NCI-H128 (cell line): Measurements from ENCODE around the gene CD82.
"Not testable (repeated sequence)": the region's sequence is repeated elsewhere in the genome, so short reads cannot be mapped to it uniquely, and the experiment has no call there.

Source experiments
- DNase-seq: peaks from one replicate; lab custom pipeline; 2025; ENCODE audit not compliant: unreplicated experiment; lab: John Stamatoyannopoulos, UW

Gene CD82

GRCh38 chr11:44559207-44559939 is 6.1 kb upstream of the CD82 start:
- no peak for DNase-seq

GRCh38 chr11:44559940-44560300 is 5.5 kb upstream of the CD82 start:
- DNase-seq: not testable (repeated sequence)

DNA sequence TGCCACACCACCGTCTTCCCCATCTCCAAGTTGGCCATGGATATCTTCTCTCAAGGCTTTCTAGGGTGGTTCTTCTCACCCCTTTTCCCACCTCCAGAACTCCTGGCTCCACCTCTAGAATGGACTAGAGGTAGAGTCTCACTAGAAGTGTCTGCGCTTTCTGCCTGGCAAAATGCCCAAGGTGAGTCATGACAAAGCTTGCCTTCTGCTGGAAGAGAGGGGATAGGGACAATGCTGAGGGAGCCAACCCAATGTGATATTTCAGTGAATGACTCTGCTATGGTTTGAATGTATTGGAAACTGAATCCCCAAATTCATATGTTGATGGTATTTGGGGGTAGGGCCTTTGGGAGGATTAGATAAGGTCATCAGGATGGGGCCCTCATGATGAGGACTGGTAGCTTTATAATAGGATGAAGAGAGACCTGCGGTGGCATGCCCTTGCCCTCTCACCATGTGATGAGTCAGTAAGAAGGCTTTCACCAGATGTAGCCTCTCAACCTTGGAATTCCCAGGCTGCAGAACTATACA is 4.1 kb upstream of the CD82 start:
- DNase-seq: no peak

DNA sequence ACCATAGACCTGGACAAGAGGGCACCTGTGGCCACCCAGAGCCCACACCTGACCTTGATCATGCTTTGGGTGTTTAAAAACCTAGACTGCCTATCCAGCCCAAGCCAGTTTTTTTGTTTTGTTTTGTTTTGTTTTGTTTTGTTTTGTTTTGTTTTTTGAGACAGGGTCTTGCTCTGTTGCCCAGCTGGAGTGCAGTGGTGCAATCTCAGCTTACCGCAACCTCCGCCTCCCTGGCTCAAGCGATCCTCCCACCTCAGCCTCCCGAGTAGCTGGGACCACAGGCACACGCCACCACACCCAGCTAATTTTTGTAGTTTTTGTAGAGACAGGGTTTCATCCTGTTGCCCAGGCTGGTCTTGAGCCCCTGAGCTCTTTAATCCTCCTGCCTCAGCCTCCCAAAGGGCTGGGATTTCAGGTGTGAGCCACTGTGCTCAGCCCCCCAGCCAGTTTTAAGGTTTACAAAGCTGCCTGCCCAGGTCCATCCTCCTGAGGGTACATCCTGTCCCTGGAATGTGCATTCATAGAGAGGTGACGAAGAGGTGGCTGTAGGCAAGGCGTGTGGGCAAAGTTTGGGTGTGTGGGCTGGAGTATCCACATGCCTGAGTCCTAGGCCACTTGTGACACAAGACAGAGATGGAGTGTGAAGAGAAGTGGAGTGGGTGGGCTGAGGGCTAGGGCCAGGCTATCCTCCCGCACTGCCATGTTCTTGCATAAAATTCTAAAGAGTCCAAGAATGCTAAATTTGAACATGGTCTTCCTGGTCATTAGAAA is 3.3 kb upstream of the CD82 start:
- no peak for DNase-seq

GRCh38 chr11:44562845-44563460 is 2.5 kb upstream of the CD82 start:
- no peak for DNase-seq

GRCh38 chr11:44563711-44564110 is 1.8 kb upstream of the CD82 start:
- DNase-seq: no peak

GRCh38 chr11:44564166-44564565 is 1.3 kb upstream of the CD82 start:
- peak; percentile 46 for DNase-seq

DNA sequence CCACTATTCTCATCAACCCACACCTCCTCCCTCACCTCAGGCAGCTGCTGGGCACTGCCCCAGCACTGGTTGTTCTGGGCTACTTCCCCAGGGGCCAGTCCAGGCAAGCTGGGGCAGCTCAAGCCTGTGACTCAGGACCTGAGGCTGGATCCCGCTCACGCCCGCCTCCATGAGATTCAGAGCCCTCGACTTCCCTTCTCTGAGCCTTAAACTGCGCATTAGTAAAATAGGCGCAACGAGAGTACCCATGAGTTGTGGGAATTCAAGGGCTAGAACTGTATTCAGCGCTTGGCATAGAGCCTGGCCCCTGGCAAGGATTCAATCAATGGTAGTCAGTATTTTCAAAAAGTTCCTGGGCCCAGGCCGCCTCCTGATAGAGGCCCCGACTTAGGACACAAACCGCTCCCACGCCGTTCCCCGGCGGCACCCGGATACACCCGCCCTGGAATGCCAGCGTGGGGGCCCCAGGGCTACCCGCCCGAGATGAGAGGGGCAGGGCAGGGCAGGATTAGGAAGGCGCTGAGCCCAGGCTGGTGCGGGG is 723 bp upstream of the CD82 start:
- DNase-seq: peak; percentile 70

GRCh38 chr11:44565953-44566949 is 788 bp downstream of the CD82 start:
- no peak for DNase-seq

DNA sequence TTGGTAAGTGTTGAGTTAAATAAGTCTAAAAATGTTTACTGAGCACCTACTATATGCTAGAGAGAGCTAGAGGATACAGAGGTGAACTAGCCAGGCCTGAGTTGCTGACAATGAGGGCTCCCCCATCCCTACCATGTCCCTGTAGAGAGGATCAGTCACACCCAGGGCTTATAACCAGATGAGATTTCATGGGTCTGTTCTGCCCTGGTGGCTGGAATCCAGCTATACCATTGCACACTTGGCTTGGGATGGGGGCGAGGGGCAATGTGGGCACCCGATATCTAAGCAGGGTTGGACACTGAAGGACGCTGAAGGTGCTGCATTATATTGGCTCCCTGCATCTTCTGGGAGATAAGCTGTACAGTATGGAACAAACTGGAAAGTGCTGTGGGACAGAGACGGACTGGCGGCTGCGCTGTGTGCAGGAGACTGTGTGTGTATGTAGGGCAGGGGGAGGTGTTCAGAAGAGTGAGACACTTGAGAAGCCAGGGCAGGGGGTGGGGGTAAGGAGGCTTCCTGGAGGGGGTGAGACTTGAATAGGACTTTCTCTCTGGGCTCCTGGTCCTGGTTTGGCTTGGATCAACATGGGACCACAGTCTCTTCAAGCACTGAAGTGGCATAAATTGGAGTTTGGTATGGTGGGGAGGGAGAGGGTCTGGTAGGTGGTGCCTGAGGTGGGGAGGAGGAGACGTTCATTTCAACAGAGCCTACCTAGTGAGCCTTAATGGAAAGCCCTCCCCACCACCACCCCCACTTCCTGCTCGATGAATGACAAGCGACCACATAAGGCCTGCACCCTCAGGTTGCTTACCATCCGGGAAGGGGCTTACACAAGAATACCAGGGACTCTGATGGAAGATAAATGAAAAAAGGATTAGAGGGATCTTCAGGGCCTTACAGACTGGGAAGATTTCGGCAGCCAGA is 1.8 kb downstream of the CD82 start:
- DNase-seq: no peak

DNA sequence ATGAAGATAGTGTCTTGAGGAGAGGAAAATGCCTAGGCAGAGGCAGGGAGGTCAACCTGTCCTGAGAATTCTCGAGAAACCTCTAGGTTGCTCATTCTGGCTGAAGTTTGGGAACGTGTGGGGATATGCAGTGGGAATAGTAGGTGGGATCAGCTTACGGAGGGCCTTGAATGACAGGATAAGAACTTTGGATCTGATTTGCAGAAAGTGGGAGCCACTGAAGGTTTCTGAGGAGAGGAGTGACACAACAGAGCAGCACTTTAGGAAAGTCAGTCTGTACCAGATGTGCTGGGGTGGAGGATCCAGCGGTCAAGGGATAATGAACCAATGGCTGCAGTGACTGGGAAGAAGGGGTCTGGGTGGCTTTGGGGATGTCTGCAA is 2.4 kb downstream of the CD82 start:
- no peak for DNase-seq

DNA sequence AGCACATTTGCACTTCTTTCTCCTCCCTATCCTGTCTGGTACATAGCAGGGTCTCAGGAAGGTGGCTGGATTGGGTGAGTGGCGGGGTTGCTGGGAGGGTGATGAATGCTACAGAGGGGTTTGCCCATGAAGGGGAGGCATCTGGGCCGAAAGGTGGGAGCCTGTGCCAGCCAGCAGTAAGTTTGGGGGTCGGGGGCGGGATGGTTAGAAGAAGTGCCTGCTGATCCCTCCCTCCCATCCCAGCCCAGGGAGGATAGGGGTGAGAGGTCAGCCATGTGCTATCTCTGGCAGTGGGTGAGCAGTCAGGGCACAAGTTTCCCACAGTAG is 2.8 kb downstream of the CD82 start:
- no peak for DNase-seq

- no peak for DNase-seq
Observed at GRCh38 chr11:44568658-44569473, 3.4 kb downstream of the CD82 start.

DNA sequence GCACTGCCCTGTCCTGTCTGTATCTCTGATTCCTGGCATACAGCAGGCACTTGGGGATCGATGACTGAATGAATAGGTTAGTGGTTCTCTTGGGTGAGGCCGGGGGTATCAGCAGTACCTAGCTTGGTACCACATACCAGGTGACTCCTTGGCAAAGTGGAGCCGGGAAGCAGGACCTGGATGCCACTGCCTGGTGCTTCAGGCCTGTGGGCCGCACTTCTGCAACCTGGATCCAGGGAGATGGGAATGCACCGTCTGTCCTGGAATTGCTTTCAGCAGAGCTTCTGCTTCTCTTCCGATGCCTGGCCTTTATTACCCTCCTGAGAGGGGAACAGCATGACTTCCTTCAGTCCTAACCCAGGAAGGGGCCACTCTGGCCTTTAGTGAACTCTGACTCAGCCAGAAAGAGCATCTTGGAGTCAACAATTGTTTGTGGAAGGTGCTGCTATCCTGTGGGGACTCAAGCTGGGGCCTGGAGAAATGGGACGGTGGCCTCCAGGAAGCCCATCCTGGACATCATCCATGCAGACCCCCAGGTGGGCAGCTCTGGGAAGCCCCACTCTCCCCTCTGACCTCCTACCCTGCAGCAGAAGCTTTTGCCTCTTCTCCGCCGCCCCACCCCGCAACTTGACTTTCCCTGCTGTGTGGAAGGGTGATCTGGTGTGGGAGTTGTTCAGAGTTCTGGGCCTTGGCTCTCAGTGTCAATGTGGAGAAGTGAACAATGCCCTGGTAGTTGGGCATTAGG is 5.1 kb downstream of the CD82 start:
- no peak for DNase-seq

GRCh38 chr11:44571871-44572270 is 6.4 kb downstream of the CD82 start:
- no peak for DNase-seq

DNA sequence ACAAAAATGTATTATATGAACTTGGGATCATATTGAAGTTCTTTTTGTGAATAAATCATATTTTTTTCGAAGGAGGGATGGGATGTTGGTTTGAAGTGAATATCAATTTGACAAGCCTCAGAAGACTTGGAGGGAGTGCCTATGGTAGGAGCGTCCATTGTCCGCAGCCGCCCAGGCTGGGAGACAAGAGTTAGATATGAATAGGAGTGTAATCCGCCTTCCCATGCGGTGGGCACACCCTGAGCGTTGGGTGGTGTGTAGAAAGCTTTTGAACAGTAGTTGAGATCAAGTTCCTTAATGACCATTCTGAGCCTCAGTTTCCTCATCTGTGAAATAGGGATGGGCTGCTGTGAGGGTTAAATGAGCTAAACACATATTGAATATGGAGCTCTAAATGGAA is 7.0 kb downstream of the CD82 start:
- DNase-seq: no peak

DNA sequence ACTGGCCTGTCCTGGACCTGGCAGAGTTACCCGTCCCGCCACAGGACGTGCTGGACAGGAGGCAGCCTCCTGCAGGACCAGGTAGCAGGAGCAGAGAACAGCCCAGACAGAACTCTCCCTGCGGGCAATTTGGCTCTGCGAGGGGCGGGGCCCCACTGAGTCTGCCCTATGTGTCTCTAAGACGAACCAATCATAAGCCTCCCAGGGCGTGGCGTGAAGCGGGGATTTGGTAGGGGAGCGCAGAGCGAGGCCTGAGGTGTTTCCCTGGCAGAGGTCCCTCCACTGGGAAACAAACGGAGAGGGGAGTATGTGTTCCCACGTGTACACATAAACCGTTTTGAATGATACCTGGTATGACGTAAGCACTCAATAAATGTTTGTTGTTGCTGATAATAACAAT is 7.4 kb downstream of the CD82 start:
- DNase-seq: no peak

- no peak for DNase-seq
Observed at GRCh38 chr11:44573333-44573732, 7.9 kb downstream of the CD82 start.
